GM18517 (cell line): ENCODE measurements around the gene DIS3L2.

Source experiments
- ATAC-seq: cut with Tn5 transposase; IDR thresholded peaks from one replicate; pipeline ENCODE4 v1.9.1; 2021; ENCODE audit warnings: mild to moderate bottlenecking, moderate library complexity; ENCODE audit not compliant: unreplicated experiment

The DIS3L2 gene

DNA sequence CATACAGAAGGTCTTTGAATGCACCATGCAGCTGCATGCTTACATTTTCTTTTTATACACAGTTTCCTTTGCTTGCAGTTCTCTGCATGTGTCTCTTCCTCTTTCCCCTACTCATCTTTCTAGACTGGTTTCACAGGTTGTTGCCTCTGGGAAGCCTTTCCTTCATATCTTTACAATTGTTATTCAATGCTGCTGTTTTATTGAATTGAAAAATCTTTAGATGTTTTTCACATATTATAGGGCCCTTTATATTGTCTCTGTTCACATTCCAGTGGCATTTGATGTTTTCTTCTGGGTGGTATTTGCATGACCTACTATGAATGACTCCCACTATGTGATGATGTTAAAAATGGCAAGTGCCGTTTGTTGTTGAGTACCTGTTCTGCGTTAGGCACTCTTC is 91.1 kb downstream of the DIS3L2 start:
- no peak for ATAC-seq

DNA sequence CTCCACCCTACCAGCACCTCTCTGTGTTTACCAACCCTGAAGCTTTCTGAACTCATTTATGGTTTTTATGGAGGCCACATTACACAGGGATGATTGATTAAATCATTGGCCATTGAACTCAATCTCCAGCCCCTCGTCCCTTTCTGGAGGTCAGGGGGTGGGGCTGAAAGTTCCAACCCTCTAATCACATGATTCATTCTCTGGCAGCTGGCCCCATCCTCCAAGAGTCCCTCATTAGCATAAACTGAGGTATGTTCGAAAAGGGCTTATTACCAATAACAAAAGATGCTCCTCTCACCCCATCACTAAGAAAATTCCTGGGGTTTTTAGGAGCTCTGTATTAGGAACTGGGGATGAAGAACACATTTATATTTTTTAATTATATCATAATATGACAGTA is 92.3 kb downstream of the DIS3L2 start:
- no peak for ATAC-seq

DNA sequence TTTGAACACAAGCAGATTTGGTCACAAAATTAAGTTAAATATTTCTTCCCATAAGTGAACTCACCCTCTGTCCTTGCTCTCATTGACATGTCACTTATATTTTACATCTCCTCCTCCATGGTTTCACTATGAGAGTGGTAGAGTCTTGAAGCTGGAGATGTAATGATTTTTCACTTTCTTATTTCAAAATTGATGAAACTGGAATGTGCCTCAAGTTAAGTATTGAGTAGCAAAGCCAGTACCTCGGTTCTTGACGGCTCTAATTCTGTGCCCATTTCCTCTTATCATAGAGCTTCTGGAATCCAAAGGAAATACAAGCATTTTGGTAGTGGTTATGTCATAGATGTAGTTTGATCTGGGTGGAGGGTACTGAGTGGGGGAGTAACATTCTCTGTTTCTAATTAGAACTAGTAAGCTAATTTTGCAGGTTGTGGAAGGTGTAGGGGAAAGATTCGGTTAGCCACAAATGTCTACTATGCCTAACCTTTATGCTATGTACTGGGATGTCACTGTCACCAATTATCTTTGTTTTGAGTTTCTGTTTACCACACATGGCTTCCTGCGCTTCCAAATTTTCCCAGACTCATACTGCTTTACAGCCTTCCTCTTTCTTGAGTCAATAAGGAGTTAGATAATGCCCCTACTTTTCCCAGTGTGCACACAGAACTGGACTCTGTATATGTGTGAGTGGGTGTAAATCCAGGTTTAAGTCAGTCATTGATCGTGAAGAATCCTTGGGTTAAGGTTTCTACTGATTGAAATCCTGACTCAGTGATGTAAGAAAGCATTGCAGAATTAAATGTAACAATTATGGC is 96.8 kb downstream of the DIS3L2 start:
- ATAC-seq: no peak

DNA sequence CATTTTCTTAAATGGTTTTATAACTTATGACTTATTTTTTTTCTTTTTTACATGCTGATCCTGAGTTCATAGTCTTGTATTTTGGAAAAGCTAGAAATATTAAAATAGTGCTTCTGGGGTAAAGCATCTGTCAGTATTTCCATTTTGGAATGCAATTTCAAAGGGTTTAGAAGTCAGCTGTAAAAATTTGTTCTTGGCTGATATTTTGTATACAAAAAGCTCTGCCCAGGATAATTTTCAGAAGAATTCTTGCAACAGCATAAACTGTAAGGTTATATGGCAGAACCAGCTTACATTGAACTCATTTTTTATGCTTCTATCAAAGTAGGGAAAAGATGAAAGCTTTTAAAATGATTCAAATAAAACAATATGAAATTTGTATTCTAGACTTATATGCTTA is 97.4 kb downstream of the DIS3L2 start:
- ATAC-seq: no peak

DNA sequence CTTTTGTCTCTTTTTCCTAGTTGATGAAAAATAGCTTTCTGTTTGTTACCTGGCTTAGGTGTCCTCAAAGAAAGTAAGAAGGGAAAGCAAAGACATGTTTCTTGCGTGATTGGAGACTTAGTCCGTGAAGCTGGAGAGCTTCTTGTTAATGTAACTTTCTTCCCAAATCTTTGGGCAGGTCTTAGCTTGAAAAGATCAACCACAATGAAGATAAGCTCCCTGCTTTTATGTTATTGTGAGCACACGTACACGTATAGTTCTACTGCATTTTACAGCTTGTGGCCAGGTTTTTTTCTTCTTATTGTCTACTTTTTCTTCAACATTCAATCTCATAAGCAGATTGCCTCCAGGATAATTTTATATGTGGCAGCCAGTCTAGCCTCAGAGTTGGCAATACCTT is 99.8 kb downstream of the DIS3L2 start:
- ATAC-seq: no peak

DNA sequence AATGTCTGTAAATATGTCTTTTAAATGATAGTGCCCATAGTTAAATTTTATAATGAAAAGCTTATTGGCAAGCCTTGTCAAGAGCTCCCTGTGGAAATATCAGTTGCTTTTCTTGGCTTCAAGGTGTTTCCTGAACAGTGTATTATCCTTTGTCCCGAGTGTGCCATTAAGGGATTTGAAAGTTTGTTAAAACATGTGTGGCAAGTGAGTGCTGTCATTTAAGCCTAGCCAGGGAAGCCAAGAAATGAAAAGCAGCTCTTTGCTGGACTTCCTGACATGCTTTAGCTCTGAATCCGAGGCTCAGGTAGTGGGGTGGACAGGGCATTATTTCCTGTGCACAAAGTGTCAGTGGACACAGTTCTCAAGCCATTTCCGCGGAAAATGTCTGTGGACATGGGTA is 111.5 kb downstream of the DIS3L2 start:
- no peak for ATAC-seq

DNA sequence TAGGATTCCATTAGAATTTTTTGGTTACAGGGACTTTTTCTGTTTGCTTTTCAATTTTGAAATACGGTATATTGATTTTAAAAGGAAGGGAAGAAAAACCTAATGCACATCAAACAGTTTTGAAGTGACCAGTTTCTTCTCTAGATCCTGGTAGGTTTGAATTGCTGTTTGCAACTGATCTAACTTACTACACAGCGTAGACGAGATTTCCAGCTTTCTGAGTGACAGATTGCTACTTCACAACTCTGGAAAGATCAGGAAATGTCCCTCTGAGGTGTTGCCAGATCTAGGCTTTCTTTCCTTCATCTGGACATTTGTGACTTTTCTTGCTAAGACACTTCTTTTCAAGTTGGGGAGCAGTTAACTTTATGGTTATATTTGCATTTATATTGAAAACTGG is 112.2 kb downstream of the DIS3L2 start:
- ATAC-seq: no peak

DNA sequence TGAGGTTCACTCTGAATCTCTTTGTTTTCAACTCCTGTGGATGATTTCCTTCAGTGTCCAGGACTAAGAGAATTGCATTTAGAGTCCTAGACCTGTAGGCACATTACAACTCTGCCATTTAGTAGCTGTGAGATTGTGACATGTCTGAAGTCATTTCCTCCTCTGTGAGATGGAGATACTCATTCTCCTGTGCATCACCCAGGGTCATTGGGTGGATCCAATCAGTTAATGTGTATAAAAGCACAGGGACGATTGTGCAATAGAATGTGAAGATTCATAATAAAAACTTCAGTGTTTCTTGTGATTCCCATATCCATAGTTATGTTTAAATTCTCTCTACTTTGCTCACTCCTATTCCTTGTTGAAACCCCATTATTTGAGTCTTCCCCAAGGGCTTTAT is 113.6 kb downstream of the DIS3L2 start:
- ATAC-seq: no peak

DNA sequence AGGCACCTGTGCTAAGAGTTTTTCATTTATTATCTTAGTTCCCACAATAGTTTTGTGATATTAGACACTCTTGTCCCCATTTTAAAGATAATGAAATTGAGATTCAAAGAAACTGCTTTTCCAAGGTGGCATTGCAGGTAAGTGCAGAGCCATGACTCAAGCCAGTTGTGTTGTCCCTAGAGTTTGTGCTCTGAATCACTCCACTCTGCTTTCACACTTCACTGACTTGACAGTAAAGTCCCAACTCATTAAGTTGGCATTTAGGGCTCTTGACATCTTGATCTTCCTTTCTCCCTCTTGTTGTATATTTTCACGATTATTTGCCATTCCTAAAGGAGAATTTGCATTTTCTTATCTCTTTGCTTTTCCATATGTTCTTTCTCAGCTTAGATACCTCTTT is 114.3 kb downstream of the DIS3L2 start:
- no peak for ATAC-seq

DNA sequence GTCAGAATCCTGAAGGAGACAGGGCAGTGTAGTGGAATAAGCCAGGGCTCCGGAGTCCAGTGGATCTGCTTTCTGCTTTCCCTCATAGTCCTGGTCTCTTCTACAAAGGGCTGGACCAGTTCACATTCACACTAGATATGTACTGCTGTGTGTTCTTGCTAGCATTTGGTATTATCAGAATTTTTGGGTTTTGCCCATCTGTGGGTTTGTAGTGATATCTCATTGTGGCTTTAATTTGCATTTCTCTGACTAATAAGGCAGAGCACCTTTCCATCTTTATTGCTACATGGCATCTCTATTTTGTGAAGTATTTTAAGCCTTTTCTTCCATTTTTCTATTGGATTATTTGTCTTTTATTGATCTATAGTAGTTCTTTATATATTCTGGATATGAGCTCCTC is 114.8 kb downstream of the DIS3L2 start:
- no peak for ATAC-seq

DNA sequence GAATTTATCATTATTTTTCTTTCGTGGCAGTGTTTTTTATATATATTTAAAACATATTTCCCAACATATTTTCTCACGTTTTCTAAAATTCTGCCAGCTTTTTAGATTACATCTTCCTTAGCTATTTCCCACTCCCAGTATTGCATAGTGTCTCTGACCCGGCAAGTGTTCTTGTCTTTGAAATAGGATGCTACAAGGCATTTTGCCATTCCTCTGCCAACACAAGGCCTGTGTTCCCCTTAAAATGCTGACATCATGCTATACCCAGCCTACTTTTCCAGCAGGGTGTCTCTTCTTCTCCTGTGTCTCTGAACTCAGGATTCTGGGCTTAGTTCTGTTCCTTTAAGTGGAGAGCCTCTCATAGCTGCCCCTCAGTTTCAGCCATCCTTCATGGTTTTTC is 115.2 kb downstream of the DIS3L2 start:
- no peak for ATAC-seq

DNA sequence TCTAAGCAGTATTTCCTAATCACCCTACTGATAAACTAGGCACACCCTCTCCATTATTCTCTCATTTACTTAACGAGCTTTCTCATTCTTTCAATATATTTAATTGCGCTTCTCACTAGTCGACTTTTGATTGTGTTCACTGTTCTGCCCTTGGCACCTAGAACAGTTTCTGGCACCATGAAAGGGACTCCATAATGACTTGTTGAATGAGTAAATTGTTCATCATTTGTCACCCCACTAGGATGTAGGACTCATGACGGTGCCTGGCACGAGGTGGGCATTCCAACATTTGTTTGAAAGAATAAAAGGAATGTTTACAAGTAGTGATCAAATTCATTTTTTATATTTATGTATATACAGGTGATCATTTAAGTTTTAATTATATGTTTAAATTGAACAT is 123.7 kb downstream of the DIS3L2 start:
- no peak for ATAC-seq

DNA sequence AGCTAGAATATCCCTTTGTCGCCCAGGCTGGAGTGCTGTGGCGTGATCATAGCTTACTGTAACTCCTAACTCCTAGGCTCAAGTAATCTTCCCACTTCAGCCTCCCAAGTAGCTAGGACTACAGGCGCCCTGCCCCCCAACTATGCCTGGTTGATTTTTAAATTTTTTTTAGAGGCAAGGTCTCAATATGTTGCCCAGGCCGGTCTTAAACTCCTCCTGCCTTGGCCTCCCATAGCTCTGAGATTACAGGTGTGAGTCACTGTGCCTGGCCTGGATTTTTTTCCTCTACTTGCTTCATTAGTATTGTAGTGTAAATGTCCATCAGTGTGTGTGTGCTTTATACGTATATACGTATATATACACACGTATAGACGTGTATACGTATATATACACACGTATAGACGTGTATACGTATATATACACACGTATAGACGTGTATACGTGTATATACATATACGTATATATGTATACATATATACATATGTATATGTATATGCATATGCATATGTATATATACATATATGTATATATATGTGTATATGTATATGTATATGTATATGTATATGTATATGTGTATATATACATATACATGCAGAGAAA is 124.4 kb downstream of the DIS3L2 start:
- ATAC-seq: no peak

DNA sequence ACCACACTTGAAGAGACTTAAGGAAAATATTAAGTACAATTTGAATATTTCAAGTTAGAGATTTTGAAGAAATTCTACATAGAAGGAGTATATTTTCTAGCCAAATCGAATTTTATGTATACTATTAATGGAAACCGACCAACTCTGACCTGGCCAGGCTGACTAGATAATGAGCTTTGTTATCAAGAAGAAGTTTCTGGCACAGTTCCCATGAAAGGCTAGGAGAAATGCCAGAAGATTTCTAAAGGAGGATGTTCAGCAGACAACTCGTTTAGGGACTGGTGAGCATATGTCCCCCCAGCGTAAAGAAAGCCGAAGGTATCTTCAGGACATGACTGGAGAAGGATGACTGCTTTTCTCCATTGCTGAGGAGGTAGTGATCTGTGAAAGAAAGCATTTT is 127.3 kb downstream of the DIS3L2 start:
- ATAC-seq: no peak

DNA sequence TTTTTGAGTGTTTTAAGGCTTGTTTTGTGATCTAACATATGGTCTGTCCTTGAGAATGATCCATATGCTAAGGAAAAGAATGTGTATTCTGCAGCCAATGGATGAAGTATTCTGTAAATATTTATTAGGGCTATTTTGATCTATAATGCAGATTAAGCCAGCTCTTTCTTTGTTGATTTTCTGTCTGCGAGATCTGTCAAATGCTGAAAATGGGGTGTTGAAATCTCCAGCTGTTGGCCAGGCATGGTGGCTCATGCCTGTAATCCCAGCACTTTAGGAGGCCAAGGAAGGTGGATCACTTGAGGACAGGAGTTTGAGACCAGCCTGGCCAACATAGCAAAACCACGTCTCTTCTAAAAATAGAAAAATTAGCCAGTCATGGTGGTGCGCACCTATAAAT is 132.7 kb downstream of the DIS3L2 start:
- no peak for ATAC-seq

DNA sequence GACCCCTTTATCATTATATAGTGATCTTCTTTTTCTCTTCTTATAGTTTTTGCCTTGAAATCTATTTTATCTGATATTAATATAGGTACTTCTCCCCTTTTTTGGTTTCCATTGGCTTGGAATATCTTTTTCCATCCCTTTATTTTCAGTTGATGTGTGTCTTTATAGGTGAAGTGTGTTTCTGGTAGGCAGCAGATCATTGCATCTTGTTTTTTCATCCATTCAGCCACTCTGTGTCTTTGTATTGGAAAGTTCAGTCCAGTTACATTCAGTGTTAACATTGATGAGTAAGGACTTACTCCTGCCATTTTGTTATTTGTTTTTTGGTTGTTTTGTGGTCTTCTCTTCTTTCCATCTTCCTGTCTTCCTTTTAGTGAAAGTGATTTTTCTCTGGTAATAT is 133.4 kb downstream of the DIS3L2 start:
- no peak for ATAC-seq

DNA sequence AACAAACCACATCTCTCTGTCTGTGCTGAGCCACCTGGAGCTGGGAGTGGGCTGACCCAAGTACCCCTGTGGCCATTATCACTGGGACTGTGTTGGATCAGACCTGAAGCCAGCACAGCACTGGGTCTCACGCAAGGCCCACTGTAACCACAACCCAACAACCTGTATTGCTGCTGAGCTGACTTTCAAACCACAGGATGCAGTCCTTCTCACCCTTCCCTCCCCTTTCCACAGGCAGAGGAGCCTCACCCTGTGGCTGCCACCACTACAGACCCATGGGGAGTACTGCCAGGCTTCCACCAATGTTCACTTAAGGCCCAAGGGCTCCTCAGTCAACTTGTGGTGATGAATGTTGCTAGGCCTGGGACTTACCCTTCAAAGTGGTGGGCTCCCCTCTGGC is 135.7 kb downstream of the DIS3L2 start:
- no peak for ATAC-seq

DNA sequence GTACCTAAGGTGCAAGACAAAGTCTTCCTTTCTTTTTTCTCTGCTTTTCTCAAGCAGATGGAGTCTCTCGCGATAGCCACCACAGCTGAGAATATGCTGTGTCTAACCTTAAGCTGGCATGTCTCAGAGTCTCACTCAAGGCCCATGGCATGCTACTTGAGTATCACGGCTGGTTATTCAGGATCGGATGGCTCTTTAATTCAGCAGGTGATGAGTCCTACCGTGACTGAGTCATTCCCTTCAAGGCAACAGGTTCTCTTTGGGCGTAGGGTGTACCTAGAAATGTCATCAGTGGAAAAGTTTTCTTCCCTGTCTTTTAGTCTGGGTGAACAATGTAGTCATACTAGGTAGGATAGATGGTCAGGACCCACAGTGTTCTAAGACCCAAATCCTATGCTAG is 136.2 kb downstream of the DIS3L2 start:
- ATAC-seq: no peak

DNA sequence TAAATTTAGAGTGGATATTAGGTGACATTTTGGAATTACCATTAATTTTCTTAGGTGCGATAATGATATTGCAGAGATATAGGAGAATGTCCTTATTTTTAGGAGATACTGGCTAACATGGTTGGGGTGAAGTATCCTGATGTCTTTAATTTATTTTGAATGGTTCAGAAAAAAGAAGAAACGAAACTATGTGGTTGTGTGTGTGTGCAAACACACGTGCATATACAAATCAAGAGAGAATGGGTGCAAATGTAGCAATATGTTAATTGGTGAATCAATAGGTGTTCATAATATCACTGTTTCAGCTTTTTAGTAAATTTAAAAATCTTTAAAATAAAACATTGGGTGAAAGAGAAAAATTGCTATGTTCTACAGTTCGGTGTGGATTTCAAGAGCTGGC is 140.9 kb downstream of the DIS3L2 start:
- no peak for ATAC-seq

DNA sequence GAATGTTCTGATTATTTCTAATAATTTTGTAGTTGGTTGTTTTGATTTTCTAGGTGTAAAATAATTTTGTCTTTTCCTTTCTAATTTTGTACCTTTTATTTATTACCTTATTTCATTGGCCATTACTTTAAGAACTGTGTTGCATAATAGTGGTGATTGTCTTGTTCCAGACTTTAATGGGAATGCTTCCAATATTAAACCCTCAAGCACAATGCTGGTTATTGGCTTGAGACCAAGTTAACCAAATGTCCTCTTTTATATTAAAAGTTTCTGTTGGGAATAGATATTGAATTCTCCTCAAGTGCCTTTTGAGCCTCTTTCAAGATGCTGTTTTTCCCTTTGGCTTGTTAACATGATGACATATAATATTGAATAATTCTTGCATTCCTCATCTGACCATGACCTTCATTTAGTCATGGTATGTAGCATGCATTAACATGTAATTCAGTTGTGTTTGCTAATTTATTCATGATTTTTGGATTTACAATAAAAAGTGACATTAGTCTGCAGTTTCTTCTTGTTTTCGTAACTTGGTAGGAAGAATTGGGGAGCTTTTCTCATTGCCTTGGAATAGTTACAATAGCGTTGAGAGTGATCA is 141.7 kb downstream of the DIS3L2 start:
- ATAC-seq: no peak

DNA sequence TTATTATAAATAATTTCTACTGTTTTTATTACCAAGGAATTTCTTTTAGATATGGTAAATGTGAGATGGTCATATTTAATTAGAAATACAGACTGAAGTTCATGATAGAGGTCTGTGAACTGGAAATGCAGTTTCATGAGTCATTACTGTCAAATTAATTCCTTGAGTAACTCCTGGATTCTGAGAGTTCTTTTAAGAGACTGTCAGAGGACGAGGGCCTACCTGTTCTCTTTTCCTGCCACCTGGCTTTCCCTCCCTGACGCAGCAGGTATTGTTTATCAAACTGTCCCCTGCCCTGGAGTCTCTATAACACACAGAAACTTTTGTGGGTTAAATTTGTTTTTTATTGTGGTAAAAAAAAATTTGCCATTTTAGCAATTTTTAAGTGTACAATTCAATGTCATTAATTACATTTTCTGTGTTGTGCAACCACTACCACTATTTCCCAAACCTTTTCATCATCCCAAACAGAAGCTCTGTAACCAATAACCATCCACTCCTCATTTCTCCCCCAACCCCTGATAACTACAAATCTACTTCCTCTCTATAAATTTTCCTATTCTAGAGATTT is 142.6 kb downstream of the DIS3L2 start:
- no peak for ATAC-seq

DNA sequence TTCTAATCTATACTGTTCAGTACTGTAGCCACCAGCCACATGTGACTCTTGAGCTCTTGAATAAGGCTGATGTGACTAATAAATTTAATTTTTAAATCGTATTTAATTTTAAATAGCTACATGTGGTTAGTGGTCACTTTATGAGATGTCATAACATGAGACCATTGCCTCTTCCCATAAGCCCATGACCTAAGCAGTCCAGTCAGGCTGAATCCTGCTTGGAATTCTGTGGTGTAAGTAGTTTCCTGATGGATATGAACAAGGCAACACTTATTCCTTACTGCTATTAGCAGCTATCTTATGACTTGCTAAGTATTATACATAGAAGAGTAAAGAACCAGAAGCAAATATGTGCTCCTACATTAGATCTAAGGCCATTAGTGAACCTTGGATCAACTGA is 150.0 kb downstream of the DIS3L2 start:
- ATAC-seq: no peak
